ENCODE measurements around the gene SORCS2.

Gene SORCS2

DNA sequence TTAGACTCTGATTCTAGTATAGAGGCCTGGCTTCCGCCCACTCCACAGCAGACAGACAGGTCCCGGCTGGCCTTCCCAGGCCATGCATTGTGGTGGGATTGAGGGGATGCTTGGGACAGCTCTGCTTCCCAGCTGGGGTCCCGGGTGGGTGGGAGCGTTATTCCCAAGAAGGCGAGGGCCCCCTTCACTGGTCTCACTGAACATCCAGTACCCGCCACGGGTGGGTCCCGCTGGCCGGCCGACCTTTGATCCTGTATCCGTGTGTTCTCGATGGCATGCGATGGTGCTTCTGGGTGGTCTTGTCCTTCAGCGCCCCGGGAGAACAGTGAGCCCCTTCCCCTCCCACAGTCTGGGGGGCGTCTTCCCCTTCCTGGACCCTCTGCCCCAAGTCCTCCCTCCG is 515.9 kb downstream of the SORCS2 start:
- in situ Hi-C loops (cut with HindIII; ENCODE audit: low sequenced_read_pairs) = no loop called here

DNA sequence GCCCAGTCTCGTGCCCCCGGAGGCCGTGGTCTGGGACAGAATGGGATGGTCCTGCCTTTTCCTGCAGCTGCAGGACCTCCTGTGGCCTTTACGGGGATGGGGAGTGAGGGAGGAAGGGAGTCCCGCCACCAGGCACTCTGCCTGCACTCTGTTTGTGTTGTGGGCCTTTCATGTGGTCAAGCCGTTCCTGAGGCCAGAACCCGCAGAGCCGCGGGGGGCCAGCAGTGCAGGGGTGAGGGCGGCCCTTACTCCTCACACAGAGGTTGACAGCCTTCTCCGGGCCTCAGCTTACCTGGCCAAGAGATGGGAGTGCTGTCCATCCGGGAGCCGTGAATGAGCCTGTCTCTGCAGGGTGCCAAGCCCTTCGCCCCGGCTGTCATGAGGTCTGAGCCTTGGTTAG is 516.6 kb downstream of the SORCS2 start:
- in situ Hi-C loops (cut with HindIII; ENCODE audit: low sequenced_read_pairs) = no loop called here

DNA sequence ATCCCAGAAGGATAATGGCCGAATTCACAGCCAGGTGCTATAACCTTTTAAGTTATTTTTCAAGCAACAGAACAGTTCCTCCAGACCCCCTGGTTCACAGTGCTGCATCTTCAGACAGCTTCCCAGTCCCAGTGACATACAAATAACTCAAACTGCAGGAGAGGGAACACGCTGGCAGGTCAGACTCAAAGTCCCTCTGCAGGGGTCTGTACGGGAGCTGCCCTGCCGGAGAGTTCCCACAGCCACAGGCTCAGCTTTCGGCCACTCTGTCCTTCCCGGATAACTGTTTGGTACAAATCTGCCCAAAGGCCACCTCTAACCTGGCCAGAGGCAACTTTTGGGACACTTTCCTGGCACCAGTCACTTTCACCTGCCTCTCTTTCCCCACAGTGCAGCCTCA is 517.1 kb downstream of the SORCS2 start:
- in situ Hi-C loops (cut with HindIII; ENCODE audit: low sequenced_read_pairs) = no loop called here

DNA sequence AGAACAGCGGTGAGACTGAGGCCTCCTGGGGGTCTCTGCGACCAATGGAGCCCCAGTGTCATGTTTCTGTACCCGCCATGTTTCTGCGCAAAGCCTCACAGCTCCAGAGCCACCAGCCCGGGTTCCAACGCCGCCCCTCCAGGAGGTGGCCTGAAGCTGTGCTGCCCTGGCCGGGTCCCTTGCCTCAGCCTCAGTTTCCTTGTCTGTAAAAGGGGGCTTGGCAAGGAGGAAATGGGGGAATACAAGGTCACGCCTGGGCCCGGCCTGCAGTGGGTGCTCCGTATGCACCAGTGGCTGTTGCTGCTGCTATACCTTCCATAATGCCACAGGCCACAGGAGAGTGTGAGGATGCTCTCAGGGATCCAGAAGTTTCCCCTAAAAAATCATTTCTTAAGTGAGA is 517.8 kb downstream of the SORCS2 start:
- in situ Hi-C loops (cut with HindIII; ENCODE audit: low sequenced_read_pairs) = no loop called here

DNA sequence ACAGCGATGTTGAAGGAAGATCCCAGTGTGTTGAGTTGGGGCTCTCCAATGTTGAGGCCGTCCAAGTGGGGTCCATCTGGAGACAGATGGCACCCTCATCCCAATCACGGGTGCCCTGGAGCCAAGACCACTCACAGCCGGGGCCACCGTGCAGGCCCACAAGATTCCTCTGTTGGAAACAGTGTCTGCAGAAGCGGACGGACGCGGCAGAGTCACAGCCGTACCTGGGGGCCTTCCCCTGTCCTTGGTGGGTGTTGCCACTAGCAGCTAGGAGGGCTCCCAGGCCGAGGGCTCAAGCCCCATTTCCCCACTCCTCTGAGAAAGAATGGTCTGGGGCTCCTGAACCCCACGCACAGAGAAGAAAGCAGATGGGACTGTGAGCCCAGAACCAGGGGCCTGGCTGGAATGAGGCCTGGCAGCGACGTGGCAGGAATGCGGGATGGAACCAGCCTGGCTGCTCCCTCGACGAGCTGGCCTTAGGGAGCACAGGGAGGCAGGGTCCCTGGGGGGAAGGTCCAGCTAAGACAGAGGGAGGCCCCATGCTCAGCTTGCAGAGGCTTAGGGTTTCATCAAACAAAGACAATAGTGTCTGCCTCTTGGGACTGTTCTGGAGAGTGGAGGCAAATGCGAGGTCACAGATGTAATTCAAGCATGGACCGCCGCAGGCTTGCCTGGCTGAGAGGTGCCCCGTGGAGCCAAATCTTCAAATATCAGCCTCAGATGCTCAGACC is 518.4 kb downstream of the SORCS2 start:
- in situ Hi-C loops (cut with HindIII; ENCODE audit: low sequenced_read_pairs) = no loop called here

DNA sequence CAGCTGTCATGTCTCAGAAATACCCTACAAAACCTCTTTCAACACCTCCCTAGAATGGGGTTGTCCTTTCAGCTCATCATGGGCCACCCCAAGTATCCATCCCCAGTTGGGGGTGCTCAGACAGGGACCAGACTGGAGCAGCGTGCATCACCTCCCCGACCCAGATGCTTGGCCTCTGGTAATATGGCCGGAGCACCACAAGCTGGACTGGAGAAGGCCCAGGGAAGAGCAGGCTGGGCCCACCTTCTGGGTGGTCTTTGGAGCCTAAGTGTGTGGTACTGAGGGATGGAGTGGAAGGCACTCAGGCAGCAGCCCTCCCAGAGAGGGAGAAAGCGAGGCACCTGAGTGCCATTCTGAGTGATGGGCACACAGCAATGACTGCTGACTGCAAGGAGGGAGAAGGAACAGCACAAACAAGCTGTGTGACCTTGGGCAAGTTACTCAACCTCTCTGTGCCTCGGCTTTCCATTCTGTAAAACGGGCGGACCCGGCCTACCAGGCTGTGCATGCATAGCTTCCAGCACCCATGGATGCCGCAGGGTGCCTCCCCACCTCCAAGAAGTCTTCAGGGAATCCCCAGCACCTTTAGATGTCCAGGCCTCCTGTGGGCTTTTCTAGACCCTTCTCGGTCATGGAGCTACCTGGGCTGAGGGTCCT is 519.1 kb downstream of the SORCS2 start:
- in situ Hi-C loops (cut with HindIII; ENCODE audit: low sequenced_read_pairs) = no loop called here

DNA sequence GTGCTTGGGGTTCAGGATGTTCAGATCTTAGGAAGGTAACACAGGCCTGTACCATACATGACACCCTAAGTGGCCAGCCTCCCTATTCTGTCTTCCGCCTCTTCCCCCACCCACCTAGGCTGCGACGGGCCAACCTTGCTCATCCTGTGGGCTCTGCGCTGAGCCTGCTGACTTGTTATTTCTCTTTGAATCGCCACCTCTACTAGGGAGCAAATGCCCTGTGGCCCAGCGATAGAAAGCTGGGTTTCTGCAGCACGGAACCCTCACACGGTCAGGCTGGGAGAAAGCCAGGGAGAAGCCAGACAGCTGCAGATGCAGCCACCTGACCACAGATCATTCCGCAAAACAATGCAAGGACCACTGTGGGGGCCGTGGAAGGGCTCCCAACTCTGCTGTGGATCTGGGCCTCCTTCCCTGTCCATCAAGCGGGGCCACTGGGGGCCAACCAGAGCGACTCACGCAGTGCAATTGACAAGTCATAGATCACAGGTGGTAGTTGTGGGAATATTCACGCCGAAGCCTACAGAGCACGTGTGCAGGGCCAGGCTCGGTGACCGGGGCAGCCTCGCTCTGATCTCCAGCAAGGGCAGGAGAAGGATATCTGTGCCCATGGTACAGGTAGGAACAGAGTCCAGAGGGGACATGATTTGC is 519.8 kb downstream of the SORCS2 start:
- in situ Hi-C loops (cut with HindIII; ENCODE audit: low sequenced_read_pairs) = no loop called here

DNA sequence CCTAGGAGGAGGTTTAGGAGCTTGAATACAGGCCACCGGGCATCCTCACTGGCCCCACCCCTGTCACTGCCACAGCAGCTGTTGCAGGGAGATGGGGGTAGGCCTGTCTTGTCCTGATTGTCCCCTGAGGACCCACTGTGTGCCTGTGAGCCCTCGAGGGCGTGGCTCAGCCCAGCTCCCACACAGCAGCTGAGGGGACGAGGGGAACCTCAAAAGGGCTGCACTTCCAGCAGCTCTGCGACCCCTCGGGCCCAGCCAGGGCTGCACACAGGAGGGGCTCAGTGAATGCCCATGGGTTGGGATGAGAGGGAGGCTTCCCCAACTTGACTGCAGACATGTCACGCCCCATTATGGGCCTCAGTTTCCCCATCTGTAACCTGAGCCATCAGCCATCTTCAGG is 521.4 kb downstream of the SORCS2 start:
- in situ Hi-C loops (cut with HindIII; ENCODE audit: low sequenced_read_pairs) = no loop called here

DNA sequence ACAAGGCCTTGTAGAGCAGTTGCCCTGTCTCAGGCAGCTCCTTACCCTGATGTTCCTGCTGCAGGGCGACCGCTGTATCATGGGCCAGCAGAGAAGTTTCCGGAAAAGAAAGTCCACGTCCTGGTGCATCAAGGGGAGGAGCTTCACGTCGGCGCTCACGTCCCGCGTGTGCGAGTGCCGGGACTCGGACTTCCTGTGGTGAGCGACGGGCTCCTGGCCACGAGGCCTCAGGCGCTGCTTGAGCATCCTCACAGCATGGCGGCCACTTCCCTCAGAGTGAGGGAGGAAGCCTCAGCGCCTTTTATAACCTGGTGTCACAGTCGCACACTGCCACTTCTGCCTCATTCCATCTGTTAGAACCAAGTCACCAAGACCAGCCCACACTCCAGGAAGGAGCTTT is 521.8 kb downstream of the SORCS2 start:
- in situ Hi-C loops (cut with HindIII; ENCODE audit: low sequenced_read_pairs) = no loop called here

DNA sequence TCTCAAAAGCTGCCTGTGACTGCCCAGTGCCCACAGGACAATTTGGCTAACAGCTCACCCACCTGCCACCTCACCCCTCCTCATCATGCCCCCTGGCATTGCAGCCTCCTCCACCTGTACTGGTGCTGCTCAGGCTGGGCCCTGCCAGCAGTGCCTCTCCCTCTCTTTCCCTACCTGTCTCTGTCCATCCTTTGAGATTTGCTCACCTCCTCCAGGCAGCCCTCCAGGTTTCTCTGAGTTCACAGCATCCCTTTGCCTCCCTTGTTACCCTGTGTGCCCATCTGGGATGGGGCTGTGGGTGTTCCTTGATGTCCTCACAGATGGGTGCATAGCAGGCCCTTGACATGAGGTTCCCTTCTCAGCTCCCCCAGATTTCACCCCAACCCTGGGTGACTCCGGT is 522.4 kb downstream of the SORCS2 start:
- in situ Hi-C loops (cut with HindIII; ENCODE audit: low sequenced_read_pairs) = no loop called here

DNA sequence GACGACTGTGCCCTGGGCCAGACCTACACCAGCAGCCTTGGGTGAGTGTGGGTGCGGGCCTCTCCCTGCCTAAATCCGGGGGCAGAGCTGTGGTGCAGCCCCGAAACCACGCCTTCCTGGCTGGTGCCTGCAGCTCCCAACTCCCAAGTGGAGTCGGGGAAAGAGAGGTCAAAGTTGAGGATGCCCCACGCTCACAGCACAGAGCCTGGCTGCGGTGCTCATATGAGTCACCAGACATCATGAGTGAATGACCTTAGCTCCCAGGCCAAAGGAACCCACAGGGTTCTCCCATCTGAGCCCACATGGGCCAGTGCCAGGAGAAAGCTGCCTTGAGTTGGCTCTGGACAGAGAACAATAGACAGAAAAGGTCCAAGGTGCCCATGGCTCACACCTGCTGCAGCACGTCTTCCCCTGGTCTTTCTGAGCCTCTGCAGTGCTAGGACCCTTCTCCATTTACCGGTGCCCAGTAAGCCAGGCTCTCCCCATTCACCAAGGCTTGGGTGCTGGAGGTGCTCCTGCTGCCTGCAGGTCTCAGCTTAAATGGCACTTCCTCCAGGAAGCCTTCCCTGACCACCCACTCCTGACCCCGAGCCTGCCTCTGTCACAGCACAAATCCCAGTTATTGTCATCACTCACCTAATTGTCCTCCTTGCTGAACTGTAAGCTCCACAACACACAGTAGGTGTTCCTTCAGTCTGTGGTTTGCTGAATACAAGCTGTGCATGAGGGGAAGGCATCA is 523.1 kb downstream of the SORCS2 start:
- in situ Hi-C loops (cut with HindIII; ENCODE audit: low sequenced_read_pairs) = no loop called here

DNA sequence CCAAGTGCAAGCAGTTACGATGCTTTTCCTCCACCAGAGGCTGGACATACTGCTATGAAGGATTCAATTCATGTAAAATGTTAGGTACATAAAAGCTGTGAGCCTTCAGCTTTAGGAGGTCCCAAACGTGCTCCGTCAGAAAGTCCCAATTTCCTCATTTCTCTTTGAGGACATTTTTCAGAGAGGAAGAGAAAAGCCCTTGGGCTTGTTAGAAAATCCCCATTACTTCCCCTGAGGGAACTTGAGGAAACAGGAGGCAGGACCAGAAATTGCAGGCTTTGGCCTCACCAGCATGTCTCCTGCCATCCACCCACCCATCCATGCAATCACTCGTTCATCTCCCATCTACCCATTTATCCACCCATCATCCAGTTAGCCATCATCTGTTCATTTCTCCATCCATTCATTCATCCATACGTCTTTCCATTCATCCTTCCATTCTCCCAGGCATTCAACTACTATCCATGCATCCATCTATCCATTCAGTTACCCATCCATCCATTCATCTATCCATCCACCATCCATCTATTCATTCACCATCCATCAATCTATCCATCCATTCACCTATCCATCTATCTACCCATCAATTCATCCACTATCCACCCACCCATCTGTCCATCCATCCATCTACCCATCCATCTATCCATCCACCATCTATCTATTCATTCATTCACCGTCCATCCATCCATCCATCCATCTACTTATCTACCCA is 523.8 kb downstream of the SORCS2 start:
- in situ Hi-C loops (cut with HindIII; ENCODE audit: low sequenced_read_pairs) = no loop called here

DNA sequence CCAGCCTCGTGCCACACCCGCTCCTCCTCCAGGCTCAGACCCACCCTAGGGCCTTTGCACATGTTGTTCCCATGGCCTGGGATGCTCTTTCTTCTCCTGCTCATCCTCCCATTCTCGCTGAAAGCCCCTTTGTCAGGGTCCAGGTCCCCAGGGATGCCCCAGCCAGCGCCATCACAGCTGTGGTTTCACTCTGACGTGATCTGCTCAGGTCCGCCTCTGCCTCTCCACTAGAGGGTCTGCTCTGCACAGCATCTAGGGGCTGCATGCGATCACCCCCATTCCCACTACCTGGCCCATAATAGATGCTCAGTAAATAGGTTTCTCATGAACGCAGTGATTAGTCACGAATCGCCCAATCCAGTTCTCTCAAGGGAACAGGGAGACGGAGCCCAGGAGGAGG is 524.8 kb downstream of the SORCS2 start:
- in situ Hi-C loops (cut with HindIII; ENCODE audit: low sequenced_read_pairs) = no loop called here

DNA sequence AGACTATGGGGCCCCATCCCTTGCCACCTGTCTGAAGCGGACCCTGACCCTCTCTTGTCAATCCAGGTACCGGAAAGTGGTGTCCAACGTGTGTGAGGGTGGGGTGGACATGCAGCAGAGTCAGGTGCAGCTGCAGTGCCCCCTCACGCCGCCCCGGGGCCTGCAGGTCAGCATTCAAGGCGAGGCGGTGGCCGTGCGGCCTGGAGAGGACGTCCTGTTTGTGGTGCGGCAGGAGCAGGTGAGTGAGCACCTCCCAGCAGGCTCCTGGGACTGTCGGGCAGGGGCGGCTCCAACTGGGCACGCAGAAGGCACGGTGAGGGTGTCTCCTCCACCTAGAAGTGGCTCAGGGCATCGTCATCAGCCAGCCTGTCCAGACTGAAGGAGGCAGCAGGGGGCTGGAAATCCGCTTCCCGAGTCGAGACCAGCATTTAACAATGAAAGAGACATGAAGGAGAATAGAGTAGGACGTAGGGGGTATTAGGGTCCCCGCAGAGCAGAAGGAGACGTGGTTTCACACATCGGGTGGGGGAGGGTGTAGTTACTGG is 525.7 kb downstream of the SORCS2 start:
- in situ Hi-C loops (cut with HindIII; ENCODE audit: low sequenced_read_pairs) = no loop called here

DNA sequence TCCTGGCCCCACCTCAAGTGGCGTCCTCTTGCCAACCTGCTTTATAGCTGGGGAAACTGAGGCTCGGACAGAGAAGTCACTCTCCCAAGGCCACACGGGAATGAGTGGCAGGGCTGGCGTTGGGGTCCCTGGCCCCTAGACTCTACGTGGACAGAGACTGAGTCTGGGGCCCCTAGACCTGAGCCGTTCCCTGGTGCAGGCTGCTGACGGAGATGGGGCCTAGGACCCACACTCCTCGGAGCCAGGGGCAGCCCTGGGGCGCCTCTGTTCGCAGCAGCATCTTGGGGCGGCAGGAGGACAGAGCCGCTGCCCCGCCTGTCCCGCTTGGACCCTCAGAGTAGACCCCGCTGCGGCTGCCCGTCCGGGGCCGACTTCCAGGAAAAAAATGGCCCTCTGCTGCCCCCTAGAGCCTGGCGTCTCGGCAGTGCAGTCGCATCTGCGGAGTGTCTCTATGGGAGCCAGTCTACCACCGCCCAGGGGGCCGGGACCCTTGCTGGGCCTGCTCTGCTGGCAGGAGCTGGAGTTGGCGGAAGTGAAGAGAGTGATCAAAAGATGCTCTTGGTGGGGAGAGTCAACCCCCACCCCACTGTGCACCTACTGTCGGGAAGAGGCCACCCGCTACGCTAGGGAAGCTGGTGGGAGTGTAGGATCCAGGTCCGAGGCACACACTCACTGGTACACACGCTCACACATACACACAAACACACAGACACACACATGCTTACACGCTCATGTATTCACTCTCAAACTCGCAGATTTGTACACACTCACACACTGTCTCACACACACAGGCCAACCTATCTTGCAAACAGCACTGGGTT is 527.2 kb downstream of the SORCS2 start:
- in situ Hi-C loops (cut with HindIII; ENCODE audit: low sequenced_read_pairs) = no loop called here

DNA sequence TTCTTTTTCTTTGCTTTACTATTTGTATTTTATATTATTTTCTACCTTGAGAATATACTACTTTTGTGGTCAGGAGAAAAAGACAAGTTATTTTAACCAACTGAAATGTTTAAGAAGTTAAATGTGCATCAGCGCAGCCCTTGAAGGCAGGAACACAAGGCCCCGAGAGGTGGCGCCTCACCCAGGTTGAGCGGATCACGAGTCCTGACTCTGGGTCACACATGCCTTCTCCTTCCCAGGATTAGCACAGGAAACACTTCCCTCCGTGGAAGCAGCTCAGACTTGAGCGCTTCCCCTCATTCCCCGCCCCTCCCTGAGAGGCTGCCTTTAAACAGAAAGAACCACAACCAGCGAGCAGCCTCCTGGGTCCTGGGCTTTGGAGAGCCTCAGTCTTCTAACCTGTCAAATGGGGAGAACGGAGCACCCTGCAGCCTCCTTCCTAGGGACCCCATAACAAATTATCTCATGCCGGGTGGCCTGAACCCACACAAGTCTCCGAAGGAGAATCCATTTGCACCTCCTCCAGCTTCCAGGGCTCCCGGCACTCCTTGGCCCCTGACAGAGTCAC is 529.7 kb downstream of the SORCS2 start:
- in situ Hi-C loops (cut with HindIII; ENCODE audit: low sequenced_read_pairs) = no loop called here

DNA sequence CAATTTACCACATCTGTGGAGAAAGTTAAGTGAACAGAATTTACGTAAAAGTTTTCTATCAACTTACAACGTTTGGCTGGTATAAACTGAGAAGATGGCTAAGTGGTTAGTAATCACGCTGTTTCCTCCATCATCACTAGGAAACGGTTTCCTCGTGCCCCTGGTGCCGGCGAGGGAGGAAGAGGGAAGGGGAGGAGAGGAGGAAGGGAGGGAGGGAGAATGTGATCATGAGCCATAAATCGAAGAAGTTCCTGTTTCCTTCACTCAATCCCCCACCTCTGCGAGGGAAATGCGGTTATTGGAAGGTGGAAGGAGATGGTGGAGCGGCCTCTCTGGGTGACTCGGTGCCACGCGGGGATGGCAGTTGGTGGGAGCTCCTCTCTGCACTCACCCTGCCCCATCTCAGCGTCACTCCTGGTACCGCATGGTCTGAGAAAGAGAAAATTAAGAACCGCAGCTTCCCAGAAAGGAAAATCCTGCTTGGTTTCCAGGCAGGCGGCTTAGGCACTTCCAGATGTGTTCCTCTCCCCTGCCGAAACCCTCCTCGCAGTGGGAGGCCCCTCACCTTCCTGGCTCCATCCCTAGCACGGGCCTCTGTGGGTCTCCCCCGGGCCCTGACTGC is 530.5 kb downstream of the SORCS2 start:
- in situ Hi-C loops (cut with HindIII; ENCODE audit: low sequenced_read_pairs) = no loop called here

DNA sequence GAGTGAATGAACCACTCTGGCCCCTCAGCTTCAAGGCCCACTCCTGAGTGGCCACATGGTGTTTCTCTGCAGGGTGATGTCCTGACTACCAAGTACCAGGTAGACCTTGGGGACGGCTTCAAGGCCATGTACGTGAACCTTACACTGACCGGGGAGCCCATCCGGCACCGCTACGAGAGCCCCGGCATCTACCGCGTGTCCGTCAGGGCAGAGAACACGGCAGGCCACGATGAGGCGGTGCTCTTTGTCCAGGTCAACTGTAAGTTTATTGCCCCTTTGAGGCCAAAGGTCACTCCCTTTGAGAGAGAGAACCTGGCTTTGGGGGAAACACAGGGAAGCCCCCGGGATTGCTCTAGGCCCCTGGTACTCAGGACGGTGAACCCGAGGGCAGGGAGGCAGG is 531.3 kb downstream of the SORCS2 start:
- in situ Hi-C loops (cut with HindIII; ENCODE audit: low sequenced_read_pairs) = no loop called here

DNA sequence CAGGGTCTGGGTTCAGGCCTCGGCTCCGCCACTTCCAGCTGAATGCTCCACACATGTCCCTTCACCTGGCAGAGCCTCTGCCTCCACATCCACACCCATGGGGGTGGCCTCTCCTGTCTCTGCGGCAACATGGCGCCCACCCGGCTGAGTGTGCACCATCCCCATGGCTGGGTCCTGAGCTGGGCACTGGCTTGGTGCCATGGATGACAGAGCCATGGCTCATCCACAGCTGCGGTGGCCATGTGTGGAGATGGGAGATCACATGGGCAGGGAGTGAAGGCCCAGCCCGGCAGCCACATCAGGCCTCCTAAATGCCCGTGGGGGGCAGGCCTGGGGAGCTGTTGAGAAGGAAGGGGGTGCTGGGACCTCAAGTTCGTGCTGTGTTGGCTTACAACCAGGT is 533.6 kb downstream of the SORCS2 start:
- in situ Hi-C loops (cut with HindIII; ENCODE audit: low sequenced_read_pairs) = no loop called here

All from DLD1 (cell line).